ENCODE measurements around the gene LIMS2.

The LIMS2 gene

DNA sequence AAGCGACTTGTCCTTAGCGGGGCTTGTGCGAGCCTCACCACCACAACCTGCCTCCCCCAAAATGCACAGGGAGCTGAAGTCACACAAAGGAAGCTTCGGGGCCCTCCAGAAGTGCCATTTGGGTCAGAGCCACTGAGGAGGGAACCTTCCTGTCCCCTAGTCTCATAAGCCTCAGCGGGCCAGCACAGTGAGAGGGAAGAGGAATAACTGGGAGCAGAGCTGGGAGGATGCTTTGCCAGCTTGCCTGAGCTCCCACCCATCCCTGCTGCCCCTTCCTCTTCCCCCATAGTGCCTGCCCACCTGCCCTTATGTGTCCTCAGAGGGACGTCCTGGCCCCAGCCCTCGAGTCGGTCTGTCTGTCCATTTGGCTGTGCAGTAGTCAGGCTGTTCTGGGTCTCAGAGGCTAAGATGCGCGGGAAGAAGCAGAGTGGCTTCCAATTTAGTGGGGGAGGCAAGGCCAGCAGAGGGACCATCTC is 81.2 kb downstream of the LIMS2 start:
- Histone ChIP-seq H3K23ac (ENCODE audit: low read length) (no peak overlapping the region), H3K27ac (ENCODE audit: low read depth, low read length) (no peak overlapping the region), H3K9ac (ENCODE audit: low read length) (no peak overlapping the region), H3K79me1 (ENCODE audit: low read length) (peaks cover 3% of the 10 kb centered on the region), H3K4me1 (ENCODE audit: control insufficient read depth in 1 of 2, insufficient read depth in 2 of 2, low read length in 2 of 2) (peaks cover 0 to 2% of the 10 kb centered on the region in 2 experiments), H4K8ac (ENCODE audit: low read depth, low read length) (no peak overlapping the region), H3K9me3 (ENCODE audit: insufficient read depth, low read depth, low read length) (peaks cover 1% of the 10 kb centered on the region), H3K79me2 (ENCODE audit: control insufficient read depth, insufficient read depth, low read length, poor library complexity) (no peaks in the 10 kb centered on the region), H3K14ac (ENCODE audit: low read length) (no peak overlapping the region), H3K36me3 (ENCODE audit: control insufficient read depth in 1 of 2, insufficient read depth in 2 of 2, low read length in 2 of 2) (no peaks in the 10 kb centered on the region), H3K4me3 (ENCODE audit: low read depth, low read length) (no peak overlapping the region), H3K18ac (ENCODE audit: low read length) (no peak overlapping the region), H2AFZ (ENCODE audit: insufficient read depth, low read length, poor library complexity) (no peak overlapping the region), H3K27me3 (ENCODE audit: insufficient read depth, low read length) (no peaks in the 10 kb centered on the region), H2BK120ac (ENCODE audit: insufficient read depth, low read length, poor library complexity) (no peak overlapping the region), H3K4me2 (ENCODE audit: low read length) (no peak overlapping the region), H3K4ac (ENCODE audit: low read depth, low read length) (no peak overlapping the region), H2BK12ac (ENCODE audit: low read length) (no peak overlapping the region), H2BK5ac (ENCODE audit: low read depth, low read length, poor library complexity) (no peak overlapping the region), H2AK5ac (ENCODE audit: low read length) (no peak overlapping the region), H4K12ac (ENCODE audit: low read depth, low read length) (no peak overlapping the region), H4K91ac (ENCODE audit: low read depth, low read length) (no peak overlapping the region)
- DNase-seq, result no peak
- WGBS (ENCODE audit: extremely low coverage, insufficient coverage, insufficient read length), result no CpG with 5 or more reads among the region's 10 CpGs

DNA sequence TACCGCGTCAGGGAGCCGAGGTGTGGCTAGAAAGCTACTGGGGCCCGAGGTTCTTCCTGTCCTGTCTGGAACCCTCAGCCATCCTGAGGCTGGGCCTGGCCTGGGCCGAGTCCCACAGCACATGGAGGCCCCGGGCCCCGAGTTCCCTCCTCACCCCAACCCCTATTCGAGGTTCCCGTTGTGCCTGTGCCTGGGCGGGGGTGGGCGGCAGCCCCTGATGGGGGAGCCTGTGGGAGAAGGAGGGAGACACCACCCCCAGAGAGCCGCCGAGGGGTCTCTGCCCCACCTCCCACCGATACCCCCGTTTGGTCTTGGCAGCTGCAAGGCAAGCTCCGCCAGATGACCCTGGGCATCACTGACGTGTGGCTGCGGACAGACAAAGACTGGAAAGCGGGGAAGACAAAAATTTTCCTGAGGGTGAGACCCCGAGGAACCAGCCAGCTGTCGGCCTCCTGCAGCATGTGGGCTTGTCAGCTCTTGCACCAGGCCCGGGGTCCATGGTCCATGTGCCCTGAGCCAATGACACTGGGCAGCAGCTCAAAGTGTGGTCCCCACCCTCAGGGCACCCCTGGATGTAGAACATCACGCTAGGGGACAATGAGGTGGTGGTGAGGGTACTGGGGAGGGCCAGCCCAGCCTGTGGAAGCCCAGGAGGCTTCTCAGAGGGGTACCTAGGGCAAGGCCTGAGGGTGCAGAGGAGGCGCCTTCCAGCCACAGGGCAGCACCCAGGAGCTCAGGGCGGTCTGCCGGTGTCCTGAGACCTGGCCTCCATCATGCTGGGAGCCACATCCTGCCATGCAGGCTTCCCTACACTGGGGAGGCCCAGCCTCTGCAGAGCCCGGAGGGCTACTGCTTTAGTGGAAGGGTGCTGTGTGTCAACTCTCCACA is 81.9 kb downstream of the LIMS2 start:
- Histone ChIP-seq H3K79me1 (ENCODE audit: low read length) (peaks cover 3% of the 10 kb centered on the region), H3K14ac (ENCODE audit: low read length) (no peak overlapping the region), H3K4me3 (ENCODE audit: low read depth, low read length) (no peak overlapping the region), H4K12ac (ENCODE audit: low read depth, low read length) (no peak overlapping the region), H3K4me1 (ENCODE audit: control insufficient read depth in 1 of 2, insufficient read depth in 2 of 2, low read length in 2 of 2) (peaks cover 0 to 2% of the 10 kb centered on the region in 2 experiments), H3K18ac (ENCODE audit: low read length) (no peak overlapping the region), H3K36me3 (ENCODE audit: control insufficient read depth in 1 of 2, insufficient read depth in 2 of 2, low read length in 2 of 2) (no peaks in the 10 kb centered on the region), H3K9ac (ENCODE audit: low read length) (no peak overlapping the region), H3K4me2 (ENCODE audit: low read length) (no peak overlapping the region), H3K27ac (ENCODE audit: low read depth, low read length) (no peak overlapping the region), H3K23ac (ENCODE audit: low read length) (no peak overlapping the region), H3K9me3 (ENCODE audit: insufficient read depth, low read depth, low read length) (peaks cover 1% of the 10 kb centered on the region), H4K8ac (ENCODE audit: low read depth, low read length) (no peak overlapping the region), H3K27me3 (ENCODE audit: insufficient read depth, low read length) (no peaks in the 10 kb centered on the region), H2BK12ac (ENCODE audit: low read length) (no peak overlapping the region), H3K79me2 (ENCODE audit: control insufficient read depth, insufficient read depth, low read length, poor library complexity) (no peaks in the 10 kb centered on the region), H2AK5ac (ENCODE audit: low read length) (peak overlapping the region; percentile 68), H4K91ac (ENCODE audit: low read depth, low read length) (no peak overlapping the region), H3K4ac (ENCODE audit: low read depth, low read length) (no peak overlapping the region), H2BK120ac (ENCODE audit: insufficient read depth, low read length, poor library complexity) (no peak overlapping the region), H2BK5ac (ENCODE audit: low read depth, low read length, poor library complexity) (no peak overlapping the region), H2AFZ (ENCODE audit: insufficient read depth, low read length, poor library complexity) (no peak overlapping the region)
- DNase-seq, result no peak
- no CpG with 5 or more reads among the region's 27 CpGs for WGBS (ENCODE audit: extremely low coverage, insufficient coverage, insufficient read length)

DNA sequence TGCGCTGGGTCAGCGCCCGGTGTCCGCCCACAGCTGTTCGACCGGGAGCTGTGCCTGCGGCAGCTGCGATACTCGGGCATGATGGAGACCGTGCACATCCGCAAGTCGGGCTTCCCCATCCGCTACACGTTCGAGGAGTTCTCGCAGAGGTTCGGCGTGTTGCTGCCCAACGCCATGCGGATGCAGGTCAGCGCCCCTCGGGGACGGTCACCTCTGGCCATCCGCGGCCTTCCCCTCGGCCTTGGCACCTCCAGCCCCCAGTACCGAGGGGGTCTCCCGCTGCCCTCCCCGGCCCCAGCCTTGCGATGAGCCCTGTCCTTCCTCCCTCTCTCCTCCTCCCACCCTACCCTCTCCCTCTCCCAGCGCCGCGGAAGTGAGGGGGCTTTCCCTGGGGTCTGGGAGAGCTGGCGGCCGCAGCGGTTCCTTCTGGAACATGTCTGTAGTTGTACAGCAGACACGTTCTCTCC is 82.5 kb downstream of the LIMS2 start:
- Histone ChIP-seq H3K27ac (ENCODE audit: low read depth, low read length) (no peak overlapping the region), H2BK5ac (ENCODE audit: low read depth, low read length, poor library complexity) (no peak overlapping the region), H4K8ac (ENCODE audit: low read depth, low read length) (no peak overlapping the region), H2AK5ac (ENCODE audit: low read length) (peak overlapping the region; percentile 68), H3K79me1 (ENCODE audit: low read length) (peaks cover 3% of the 10 kb centered on the region), H3K9me3 (ENCODE audit: insufficient read depth, low read depth, low read length) (peaks cover 1% of the 10 kb centered on the region), H3K27me3 (ENCODE audit: insufficient read depth, low read length) (no peaks in the 10 kb centered on the region), H3K9ac (ENCODE audit: low read length) (no peak overlapping the region), H2AFZ (ENCODE audit: insufficient read depth, low read length, poor library complexity) (no peak overlapping the region), H3K4me3 (ENCODE audit: low read depth, low read length) (no peak overlapping the region), H2BK120ac (ENCODE audit: insufficient read depth, low read length, poor library complexity) (no peak overlapping the region), H3K23ac (ENCODE audit: low read length) (no peak overlapping the region), H3K4ac (ENCODE audit: low read depth, low read length) (no peak overlapping the region), H3K18ac (ENCODE audit: low read length) (no peak overlapping the region), H4K91ac (ENCODE audit: low read depth, low read length) (no peak overlapping the region), H4K12ac (ENCODE audit: low read depth, low read length) (no peak overlapping the region), H3K4me1 (ENCODE audit: control insufficient read depth in 1 of 2, insufficient read depth in 2 of 2, low read length in 2 of 2) (no peaks in the 10 kb centered on the region), H3K36me3 (ENCODE audit: control insufficient read depth in 1 of 2, insufficient read depth in 2 of 2, low read length in 2 of 2) (no peaks in the 10 kb centered on the region), H3K14ac (ENCODE audit: low read length) (no peak overlapping the region), H2BK12ac (ENCODE audit: low read length) (no peak overlapping the region), H3K4me2 (ENCODE audit: low read length) (no peak overlapping the region), H3K79me2 (ENCODE audit: control insufficient read depth, insufficient read depth, low read length, poor library complexity) (no peaks in the 10 kb centered on the region)
- DNase-seq, result no peak
- no CpG with 5 or more reads among the region's 37 CpGs for WGBS (ENCODE audit: extremely low coverage, insufficient coverage, insufficient read length)

DNA sequence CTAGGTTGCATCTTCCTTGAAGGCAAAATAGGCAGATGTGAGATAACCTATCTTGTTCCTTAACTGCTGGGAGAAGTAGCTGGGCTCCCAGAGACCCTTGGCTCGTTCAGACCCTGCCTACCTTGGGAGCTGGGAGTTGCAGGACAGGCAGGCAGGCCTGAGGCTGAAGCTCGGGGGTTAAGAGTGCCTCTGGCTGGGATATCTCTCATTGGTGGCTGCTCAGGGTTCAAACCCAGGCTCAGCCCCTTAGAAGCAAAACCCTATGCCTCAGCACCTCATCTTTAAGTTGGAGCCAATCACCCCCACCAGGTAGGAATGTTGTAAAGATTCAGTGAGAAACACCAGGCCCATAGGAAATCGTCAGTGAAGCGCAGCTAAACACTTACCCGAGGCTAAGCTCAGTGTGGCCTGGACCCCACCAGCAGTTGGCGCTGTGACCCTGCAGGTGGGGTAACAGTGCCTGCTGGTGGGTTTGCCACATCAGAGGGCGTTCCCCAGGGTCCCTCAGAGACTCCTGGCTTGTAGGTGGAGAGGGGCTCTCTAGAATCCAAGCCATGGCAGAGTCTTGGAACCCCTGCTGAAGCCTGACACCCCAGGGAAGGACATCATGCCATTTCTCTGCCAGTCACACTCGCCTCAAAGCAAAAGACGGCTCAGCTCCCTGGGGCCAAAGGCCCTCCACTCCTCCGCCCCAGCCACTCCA is 84.0 kb downstream of the LIMS2 start:
- H2BK5ac ChIP-seq (ENCODE audit: low read depth, low read length, poor library complexity), result no peak overlapping the region
- WGBS (ENCODE audit: extremely low coverage, insufficient coverage, insufficient read length), result no CpG with 5 or more reads among the region's 10 CpGs
- H3K23ac ChIP-seq (ENCODE audit: low read length), result no peak overlapping the region

More for the DNA sequence above, 84.0 kb downstream of the LIMS2 start:
- no peak overlapping the region for H3K27ac ChIP-seq (ENCODE audit: low read depth, low read length)
- H3K4me2 ChIP-seq (ENCODE audit: low read length), result no peak overlapping the region
- H3K18ac ChIP-seq (ENCODE audit: low read length), result no peak overlapping the region
- peak overlapping the region; percentile 17 for H2AFZ ChIP-seq (ENCODE audit: insufficient read depth, low read length, poor library complexity)
- no peaks in the 10 kb centered on the region for H3K27me3 ChIP-seq (ENCODE audit: insufficient read depth, low read length)
- peak overlapping the region; percentile 33 for H2BK12ac ChIP-seq (ENCODE audit: low read length)
- no peak overlapping the region for H2AK5ac ChIP-seq (ENCODE audit: low read length)
- no peaks in the 10 kb centered on the region for H3K79me1 ChIP-seq (ENCODE audit: low read length)
- H3K4ac ChIP-seq (ENCODE audit: low read depth, low read length), result no peak overlapping the region
- no peak overlapping the region for H2BK120ac ChIP-seq (ENCODE audit: insufficient read depth, low read length, poor library complexity)
- H3K9me3 ChIP-seq (ENCODE audit: insufficient read depth, low read depth, low read length), result peaks cover 5% of the 10 kb centered on the region
- H4K8ac ChIP-seq (ENCODE audit: low read depth, low read length), result peak overlapping the region; percentile 48
- H3K79me2 ChIP-seq (ENCODE audit: control insufficient read depth, insufficient read depth, low read length, poor library complexity), result no peaks in the 10 kb centered on the region
- no peaks in the 10 kb centered on the region for H3K4me1 ChIP-seq (ENCODE audit: control insufficient read depth in 1 of 2, insufficient read depth in 2 of 2, low read length in 2 of 2)
- no peak overlapping the region for H3K4me3 ChIP-seq (ENCODE audit: low read depth, low read length)
- H3K36me3 ChIP-seq (ENCODE audit: control insufficient read depth in 1 of 2, insufficient read depth in 2 of 2, low read length in 2 of 2), result no peaks in the 10 kb centered on the region
- H4K91ac ChIP-seq (ENCODE audit: low read depth, low read length), result peak overlapping the region; percentile 33
- H3K14ac ChIP-seq (ENCODE audit: low read length), result no peak overlapping the region
- peak; percentile 86 to 91 for DNase-seq
- H4K12ac ChIP-seq (ENCODE audit: low read depth, low read length), result no peak overlapping the region
- H3K9ac ChIP-seq (ENCODE audit: low read length), result no peak overlapping the region

Data from trophoblast cell (in vitro differentiated cells and primary cell).